HL-60 (cell line): ENCODE measurements around the gene STX19.

ENCODE experiments used
- DNase-seq, 2 experiments: peaks; one replicate each; pipeline ENCODE4 v3.0.0-alpha.2; 2010 to 2020; ENCODE audit warnings: low read depth in 1 of 2, low spot score in 1 of 2
- H3K27ac ChIP-seq: fragments of 250-450 bp; sonication (Bioruptor Pico); replicated peaks from 2 replicates; pipeline ENCODE4 v1.5.1; 2020; ENCODE audit warnings: mild to moderate bottlenecking, moderate library complexity
- H3K27me3 ChIP-seq: fragments of 250-450 bp; sonication (Bioruptor Pico); 2 replicates; pipeline ENCODE4 v1.5.1; 2021; ENCODE audit warnings: mild to moderate bottlenecking, moderate library complexity; ENCODE audit not compliant: insufficient read depth, poor library complexity, severe bottlenecking
- H3K4me3 ChIP-seq: replicated peaks from 2 replicates; pipeline ENCODE4 v1.5.1; 2011; ENCODE audit warnings: mild to moderate bottlenecking, control low read depth, low read length; ENCODE audit not compliant: insufficient read depth
- GABPA ChIP-seq: IDR thresholded peaks from 2 replicates; pipeline ENCODE4 v1.6.1; 2012; ENCODE audit warnings: low read depth
- POLR2AphosphoS5 ChIP-seq: IDR thresholded peaks from 2 replicates; pipeline ENCODE4 v1.6.1; 2012; ENCODE audit warnings: low read depth
- SPI1 ChIP-seq: IDR thresholded peaks from 2 replicates; pipeline ENCODE4 v1.6.1; 2012; ENCODE audit warnings: low read depth, mild to moderate bottlenecking, borderline replicate concordance
- TF ChIP-seq, protein P1 (sequence below): IDR thresholded peaks from 2 replicates; pipeline ENCODE4 v1.6.1; 2012; ENCODE audit warnings: low read depth; ENCODE audit not compliant: insufficient replicate concordance
- TF ChIP-seq, protein P2 (sequence below): IDR thresholded peaks from one replicate; pipeline ENCODE4 v1.5.1; 2011; ENCODE audit warnings: low read length, control low read depth, inconsistent platforms; ENCODE audit not compliant: insufficient read depth

STX19 gene

DNA sequence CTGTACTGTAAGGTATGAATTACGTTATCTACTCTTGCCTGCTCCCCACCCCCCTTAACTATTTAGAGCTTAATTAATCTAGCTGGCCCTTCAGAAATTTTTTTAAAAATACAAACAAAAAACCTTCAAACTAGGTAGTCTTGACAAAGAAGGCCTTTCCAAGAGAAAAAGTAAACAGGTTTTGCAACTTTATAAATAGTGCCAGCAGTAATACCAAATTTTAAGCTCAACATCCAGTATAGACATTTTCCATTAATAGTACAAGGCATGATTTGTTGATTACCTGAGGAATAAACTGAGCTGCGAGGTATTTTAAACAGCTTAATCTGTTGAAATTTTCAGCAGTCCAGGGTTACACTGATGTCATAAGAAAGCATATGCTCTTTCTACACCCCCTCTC is 20.1 kb downstream of the STX19 start:
- H3K27ac ChIP-seq: no peak overlapping the region
- no peaks in the 10 kb centered on the region for H3K27me3 ChIP-seq
- no peak overlapping the region for H3K4me3 ChIP-seq
- TF ChIP-seq GABPA: no peak
- TF ChIP-seq, protein P1, sequence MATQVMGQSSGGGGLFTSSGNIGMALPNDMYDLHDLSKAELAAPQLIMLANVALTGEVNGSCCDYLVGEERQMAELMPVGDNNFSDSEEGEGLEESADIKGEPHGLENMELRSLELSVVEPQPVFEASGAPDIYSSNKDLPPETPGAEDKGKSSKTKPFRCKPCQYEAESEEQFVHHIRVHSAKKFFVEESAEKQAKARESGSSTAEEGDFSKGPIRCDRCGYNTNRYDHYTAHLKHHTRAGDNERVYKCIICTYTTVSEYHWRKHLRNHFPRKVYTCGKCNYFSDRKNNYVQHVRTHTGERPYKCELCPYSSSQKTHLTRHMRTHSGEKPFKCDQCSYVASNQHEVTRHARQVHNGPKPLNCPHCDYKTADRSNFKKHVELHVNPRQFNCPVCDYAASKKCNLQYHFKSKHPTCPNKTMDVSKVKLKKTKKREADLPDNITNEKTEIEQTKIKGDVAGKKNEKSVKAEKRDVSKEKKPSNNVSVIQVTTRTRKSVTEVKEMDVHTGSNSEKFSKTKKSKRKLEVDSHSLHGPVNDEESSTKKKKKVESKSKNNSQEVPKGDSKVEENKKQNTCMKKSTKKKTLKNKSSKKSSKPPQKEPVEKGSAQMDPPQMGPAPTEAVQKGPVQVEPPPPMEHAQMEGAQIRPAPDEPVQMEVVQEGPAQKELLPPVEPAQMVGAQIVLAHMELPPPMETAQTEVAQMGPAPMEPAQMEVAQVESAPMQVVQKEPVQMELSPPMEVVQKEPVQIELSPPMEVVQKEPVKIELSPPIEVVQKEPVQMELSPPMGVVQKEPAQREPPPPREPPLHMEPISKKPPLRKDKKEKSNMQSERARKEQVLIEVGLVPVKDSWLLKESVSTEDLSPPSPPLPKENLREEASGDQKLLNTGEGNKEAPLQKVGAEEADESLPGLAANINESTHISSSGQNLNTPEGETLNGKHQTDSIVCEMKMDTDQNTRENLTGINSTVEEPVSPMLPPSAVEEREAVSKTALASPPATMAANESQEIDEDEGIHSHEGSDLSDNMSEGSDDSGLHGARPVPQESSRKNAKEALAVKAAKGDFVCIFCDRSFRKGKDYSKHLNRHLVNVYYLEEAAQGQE: no peak
- TF ChIP-seq SPI1: no peak
- TF ChIP-seq, protein P2, sequence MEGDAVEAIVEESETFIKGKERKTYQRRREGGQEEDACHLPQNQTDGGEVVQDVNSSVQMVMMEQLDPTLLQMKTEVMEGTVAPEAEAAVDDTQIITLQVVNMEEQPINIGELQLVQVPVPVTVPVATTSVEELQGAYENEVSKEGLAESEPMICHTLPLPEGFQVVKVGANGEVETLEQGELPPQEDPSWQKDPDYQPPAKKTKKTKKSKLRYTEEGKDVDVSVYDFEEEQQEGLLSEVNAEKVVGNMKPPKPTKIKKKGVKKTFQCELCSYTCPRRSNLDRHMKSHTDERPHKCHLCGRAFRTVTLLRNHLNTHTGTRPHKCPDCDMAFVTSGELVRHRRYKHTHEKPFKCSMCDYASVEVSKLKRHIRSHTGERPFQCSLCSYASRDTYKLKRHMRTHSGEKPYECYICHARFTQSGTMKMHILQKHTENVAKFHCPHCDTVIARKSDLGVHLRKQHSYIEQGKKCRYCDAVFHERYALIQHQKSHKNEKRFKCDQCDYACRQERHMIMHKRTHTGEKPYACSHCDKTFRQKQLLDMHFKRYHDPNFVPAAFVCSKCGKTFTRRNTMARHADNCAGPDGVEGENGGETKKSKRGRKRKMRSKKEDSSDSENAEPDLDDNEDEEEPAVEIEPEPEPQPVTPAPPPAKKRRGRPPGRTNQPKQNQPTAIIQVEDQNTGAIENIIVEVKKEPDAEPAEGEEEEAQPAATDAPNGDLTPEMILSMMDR: no peak
- TF ChIP-seq POLR2AphosphoS5: no peak
- DNase-seq: no peak

DNA sequence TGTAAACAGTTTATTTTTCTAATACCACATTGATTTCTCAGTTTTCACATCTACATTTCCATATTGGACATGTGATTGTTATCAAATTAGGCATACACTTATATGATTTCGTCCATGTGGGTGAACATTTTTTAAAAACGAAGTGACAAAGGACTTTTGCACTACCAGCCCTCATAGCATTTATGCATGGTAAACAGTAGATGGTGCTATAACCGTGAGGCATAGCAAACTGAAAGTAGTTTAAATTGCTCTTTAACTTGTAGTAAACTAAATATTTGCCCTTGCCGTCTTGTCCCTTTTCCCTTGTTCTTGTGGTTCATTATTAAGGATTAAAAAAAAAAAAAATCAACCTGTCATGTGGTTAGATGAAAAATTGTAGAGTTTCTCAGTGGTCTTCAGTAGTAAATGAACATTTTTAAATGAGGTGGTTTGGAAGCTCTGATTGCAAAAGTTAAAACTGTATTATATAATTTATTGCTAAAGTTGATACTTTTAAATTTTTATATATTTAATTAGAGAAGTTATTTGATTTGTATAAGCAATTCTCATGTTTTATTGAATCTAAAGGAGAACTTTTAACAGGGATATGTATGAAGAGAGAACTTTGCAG is 24.0 kb downstream of the STX19 start:
- Histone ChIP-seq H3K4me3 (no peak overlapping the region), H3K27ac (no peak overlapping the region), H3K27me3 (no peaks in the 10 kb centered on the region)
- no peak for TF ChIP-seq POLR2AphosphoS5
- TF ChIP-seq, protein P2: peak; percentile 77
- peak; percentile 18 to 20 for DNase-seq

DNA sequence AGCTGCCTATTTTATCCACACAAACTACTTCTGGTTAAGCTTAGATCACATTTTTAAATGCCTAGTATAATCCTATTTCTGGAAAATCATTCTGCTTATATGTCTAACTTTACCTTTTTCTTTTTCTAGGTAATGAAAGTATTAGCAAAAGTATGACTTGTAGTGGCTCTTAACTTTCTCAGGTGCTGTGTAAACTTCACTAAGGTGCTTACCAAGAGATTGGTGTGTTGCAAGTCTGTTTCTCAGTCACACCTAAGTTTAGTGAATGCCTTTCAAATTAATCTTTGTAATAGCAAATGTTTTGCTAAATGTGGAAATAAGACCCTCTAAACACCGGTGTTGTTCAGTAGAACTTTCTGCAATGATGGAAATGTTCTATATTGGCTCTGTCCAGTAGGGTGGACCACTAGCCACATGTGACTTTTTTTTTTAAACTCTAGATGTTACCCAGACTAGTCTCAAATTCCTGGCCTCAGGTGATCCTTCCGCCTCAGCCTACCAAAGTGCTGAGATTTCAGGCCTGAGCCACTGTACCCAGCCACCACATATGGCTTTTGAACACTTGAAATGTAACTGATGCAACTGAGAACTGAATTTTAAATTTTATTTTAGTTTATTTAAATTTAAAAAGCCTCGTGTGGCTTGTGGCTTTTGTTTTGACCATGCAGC is 26.4 kb downstream of the STX19 start:
- Histone ChIP-seq H3K27me3 (no peaks in the 10 kb centered on the region), H3K4me3 (no peak overlapping the region), H3K27ac (no peak overlapping the region)
- TF ChIP-seq, protein P2: no peak
- TF ChIP-seq SPI1: no peak
- TF ChIP-seq POLR2AphosphoS5: no peak
- TF ChIP-seq GABPA: no peak
- TF ChIP-seq, protein P1: no peak
- no peak for DNase-seq

DNA sequence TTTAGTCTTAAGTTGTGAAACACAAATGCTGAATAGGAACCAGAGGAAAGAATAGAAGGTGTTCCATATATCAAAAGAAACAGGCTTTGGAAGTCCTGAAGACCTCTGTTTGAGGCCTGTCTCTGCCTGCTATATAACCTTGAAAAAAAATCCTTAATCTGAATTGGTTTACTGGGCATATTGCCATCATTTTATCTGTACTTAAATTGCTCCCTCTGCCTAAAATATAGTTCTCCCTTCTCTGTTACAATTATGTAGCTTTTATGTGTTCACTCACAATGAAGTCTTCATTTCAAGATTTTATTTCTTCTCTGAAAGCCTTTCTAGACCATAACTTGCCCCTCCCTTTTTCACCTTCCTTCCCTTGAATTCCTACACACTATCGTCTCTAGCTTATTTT is 27.2 kb downstream of the STX19 start:
- Histone ChIP-seq H3K27me3 (no peaks in the 10 kb centered on the region), H3K4me3 (no peak overlapping the region), H3K27ac (no peak overlapping the region)
- TF ChIP-seq SPI1 (no peak), GABPA (no peak), POLR2AphosphoS5 (no peak)
- TF ChIP-seq, protein P2: no peak
- TF ChIP-seq, protein P1: no peak
- DNase-seq: no peak
